ENCODE measurements around the gene TBC1D2B.

DNA sequence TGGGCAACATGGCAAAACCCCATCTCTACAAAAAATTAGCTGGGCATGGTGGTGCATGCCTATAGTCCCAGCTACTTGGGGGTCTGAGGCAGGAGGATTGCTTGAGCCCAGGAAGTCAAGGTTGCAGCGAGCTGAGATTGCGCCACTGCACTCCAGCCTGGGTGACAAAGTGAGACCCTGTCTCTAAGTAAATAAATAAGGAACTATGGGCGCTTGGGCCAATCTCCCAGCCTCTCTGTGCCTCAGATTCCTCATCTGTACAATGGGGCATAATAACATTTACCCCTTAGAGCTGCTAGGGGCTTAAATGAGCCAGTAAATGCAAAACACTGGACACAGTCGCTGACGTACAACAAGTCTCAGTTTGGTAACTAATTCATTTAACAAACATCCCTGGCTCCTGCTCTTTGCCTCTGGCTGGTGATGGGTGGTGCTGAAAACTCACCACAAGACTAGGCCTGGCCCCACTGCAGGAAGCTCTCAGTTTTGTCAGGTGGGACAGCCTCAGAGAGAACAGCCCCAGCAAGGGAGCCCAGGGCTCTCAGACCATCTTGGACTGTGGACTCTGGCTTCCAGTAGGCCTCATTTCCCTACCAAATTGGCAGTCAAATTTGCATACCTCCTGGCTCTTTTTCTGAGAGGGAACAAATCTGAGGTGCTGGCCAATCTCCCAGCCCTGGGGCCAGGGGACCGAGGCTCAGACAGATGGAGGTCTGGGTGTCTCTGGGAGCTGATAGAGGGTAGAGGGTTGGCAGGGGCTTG, 6.4 kb upstream of the TBC1D2B start:
- TF ChIP-seq POLR2A (IDR thresholded peaks at IDR 0.05): no peak
- TF ChIP-seq, protein P1, sequence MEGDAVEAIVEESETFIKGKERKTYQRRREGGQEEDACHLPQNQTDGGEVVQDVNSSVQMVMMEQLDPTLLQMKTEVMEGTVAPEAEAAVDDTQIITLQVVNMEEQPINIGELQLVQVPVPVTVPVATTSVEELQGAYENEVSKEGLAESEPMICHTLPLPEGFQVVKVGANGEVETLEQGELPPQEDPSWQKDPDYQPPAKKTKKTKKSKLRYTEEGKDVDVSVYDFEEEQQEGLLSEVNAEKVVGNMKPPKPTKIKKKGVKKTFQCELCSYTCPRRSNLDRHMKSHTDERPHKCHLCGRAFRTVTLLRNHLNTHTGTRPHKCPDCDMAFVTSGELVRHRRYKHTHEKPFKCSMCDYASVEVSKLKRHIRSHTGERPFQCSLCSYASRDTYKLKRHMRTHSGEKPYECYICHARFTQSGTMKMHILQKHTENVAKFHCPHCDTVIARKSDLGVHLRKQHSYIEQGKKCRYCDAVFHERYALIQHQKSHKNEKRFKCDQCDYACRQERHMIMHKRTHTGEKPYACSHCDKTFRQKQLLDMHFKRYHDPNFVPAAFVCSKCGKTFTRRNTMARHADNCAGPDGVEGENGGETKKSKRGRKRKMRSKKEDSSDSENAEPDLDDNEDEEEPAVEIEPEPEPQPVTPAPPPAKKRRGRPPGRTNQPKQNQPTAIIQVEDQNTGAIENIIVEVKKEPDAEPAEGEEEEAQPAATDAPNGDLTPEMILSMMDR (IDR thresholded peaks at IDR 0.05): no peak

All from lower leg skin (tissue), 3 donors.